ENCODE measurements around the gene FCF1.

DNA sequence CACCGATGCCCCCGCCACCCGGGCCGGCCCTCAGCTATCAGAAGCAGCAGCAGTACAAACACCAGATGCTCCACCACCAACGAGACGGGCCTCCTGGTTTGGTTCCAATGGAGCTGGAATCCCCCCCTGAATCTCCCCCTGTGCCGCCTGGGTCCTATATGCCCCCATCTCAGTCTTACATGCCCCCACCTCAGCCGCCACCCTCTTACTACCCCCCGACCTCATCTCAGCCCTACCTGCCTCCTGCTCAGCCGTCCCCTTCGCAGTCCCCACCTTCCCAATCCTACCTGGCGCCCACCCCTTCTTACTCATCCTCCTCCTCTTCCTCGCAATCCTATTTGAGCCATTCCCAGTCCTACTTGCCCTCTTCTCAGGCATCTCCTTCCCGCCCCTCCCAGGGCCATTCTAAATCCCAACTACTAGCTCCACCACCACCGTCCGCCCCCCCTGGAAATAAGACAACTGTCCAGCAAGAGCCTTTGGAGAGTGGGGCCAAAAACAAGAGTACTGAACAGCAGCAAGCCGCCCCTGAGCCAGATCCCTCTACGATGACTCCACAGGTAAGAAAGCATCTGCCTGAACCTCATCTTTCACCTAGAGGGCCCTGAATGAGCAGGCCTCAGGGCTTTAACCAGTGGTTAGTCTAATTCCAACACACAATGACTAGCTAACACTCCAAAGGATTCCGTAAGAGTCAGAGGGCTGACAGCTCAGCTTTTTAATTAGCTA, 51.0 kb downstream of the FCF1 start:
- TF ChIP-seq POLR2A (IDR thresholded peaks at IDR 0.05; ENCODE audit: low read length) = no peak
- TF ChIP-seq, protein P1, sequence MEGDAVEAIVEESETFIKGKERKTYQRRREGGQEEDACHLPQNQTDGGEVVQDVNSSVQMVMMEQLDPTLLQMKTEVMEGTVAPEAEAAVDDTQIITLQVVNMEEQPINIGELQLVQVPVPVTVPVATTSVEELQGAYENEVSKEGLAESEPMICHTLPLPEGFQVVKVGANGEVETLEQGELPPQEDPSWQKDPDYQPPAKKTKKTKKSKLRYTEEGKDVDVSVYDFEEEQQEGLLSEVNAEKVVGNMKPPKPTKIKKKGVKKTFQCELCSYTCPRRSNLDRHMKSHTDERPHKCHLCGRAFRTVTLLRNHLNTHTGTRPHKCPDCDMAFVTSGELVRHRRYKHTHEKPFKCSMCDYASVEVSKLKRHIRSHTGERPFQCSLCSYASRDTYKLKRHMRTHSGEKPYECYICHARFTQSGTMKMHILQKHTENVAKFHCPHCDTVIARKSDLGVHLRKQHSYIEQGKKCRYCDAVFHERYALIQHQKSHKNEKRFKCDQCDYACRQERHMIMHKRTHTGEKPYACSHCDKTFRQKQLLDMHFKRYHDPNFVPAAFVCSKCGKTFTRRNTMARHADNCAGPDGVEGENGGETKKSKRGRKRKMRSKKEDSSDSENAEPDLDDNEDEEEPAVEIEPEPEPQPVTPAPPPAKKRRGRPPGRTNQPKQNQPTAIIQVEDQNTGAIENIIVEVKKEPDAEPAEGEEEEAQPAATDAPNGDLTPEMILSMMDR (IDR thresholded peaks at IDR 0.05) = no peak
- TF ChIP-seq POLR2AphosphoS2 (conservative IDR thresholded peaks at IDR 0.05; ENCODE audit: low read length) = no peak
- no peak for TF ChIP-seq FOSL2 (IDR thresholded peaks at IDR 0.05)
- no peak for TF ChIP-seq FOSL2 (CRISPR knock-in tag; IDR thresholded peaks at IDR 0.05)
- TF ChIP-seq CEBPB (IDR thresholded peaks at IDR 0.05) = no peak
- TF ChIP-seq RFX5 (IDR thresholded peaks at IDR 0.05) = no peak
- TF ChIP-seq MAFK (IDR thresholded peaks at IDR 0.05; ENCODE audit: partially characterized antibody) = no peak
- TF ChIP-seq, protein P2, sequence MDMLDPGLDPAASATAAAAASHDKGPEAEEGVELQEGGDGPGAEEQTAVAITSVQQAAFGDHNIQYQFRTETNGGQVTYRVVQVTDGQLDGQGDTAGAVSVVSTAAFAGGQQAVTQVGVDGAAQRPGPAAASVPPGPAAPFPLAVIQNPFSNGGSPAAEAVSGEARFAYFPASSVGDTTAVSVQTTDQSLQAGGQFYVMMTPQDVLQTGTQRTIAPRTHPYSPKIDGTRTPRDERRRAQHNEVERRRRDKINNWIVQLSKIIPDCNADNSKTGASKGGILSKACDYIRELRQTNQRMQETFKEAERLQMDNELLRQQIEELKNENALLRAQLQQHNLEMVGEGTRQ (IDR thresholded peaks at IDR 0.05) = no peak
- no peak for TF ChIP-seq EHF (CRISPR knock-in tag; IDR thresholded peaks at IDR 0.05)
